NCI-H460 (cell line): Measurements from ENCODE around the gene AIRE. TPM values are rescaled to one million over a fixed set of nuclear protein-coding genes. Genes with fewer than 3 reads are reported as not detected.
"Not testable (repeated sequence)": the region's sequence is repeated elsewhere in the genome, so short reads cannot be mapped to it uniquely, and the experiment has no call there.

Experiments
- DNase-seq: peaks from one replicate; pipeline ENCODE4 v3.0.0-alpha.2; 2016; ENCODE audit warnings: low read depth; ENCODE audit errors: extremely low read depth
- polyA plus RNA-seq: library from polyadenylated mRNA; depleted of rRNA; stranded (reverse); fragments of >200 nt; gene quantifications from 2 replicates; pipeline ENCODE4 v1.2.3, GENCODE V29; 2014; cell fraction: nucleus; rRNA removed
- total RNA-seq: library from RNA; depleted of rRNA; stranded (reverse); fragments of >200 nt; shearing (Covaris generic); gene quantifications from 2 replicates; pipeline ENCODE4 v1.2.3, GENCODE V29; 2014; rRNA removed

The AIRE gene
- not detected in 2 replicates for total RNA-seq
- not detected in 2 replicates for polyA plus RNA-seq

- DNase-seq, result no peak
These were observed at the start of gene AIRE for GRCh38 chr21:44285138-44285992. Gene AIRE (plus strand): TSS chr21:44285876. CDS start chr21:44286007, 131 bp downstream.

- DNase-seq, result not testable (repeated sequence)
These were observed 45.3 kb upstream of the AIRE start for GRCh38 chr21:44240353-44240752.

- not testable (repeated sequence) for DNase-seq
These were observed 44.8 kb upstream of the AIRE start, which contains the start of gene ICOSLG for GRCh38 chr21:44240842-44241241. Gene ICOSLG (minus strand): TSS chr21:44240943. CDS start chr21:44240817, 126 bp downstream.

GRCh38 chr21:44241281-44241680 lies 44.4 kb upstream of the AIRE start:
- not testable (repeated sequence) for DNase-seq

- not testable (repeated sequence) for DNase-seq
These were observed 41.7 kb upstream of the AIRE start for GRCh38 chr21:44243980-44244379.

- not testable (repeated sequence) for DNase-seq
These were observed 37.8 kb upstream of the AIRE start for GRCh38 chr21:44247904-44248303.

- DNase-seq, result not testable (repeated sequence)
These were observed 36.3 kb upstream of the AIRE start for GRCh38 chr21:44249204-44250037.

GRCh38 chr21:44253832-44254710 lies 31.6 kb upstream of the AIRE start:
- no peak for DNase-seq

- DNase-seq, result no peak
These were observed 30.1 kb upstream of the AIRE start for GRCh38 chr21:44255511-44255981.

GRCh38 chr21:44258056-44258725 lies 27.5 kb upstream of the AIRE start:
- DNase-seq, result no peak

GRCh38 chr21:44259082-44259705 lies 26.5 kb upstream of the AIRE start:
- no peak for DNase-seq

GRCh38 chr21:44260066-44260465 lies 25.6 kb upstream of the AIRE start:
- no peak for DNase-seq

- DNase-seq, result no peak
These were observed 24.7 kb upstream of the AIRE start for GRCh38 chr21:44260791-44261631.

- DNase-seq, result no peak
These were observed 23.9 kb upstream of the AIRE start, which contains the start of gene DNMT3L for GRCh38 chr21:44261675-44262295. Gene DNMT3L (minus strand): TSS chr21:44261897. CDS start chr21:44261259, 638 bp downstream.

- no peak for DNase-seq
These were observed 23.2 kb upstream of the AIRE start for GRCh38 chr21:44262338-44263056.

GRCh38 chr21:44263221-44263760 lies 22.4 kb upstream of the AIRE start:
- no peak for DNase-seq

GRCh38 chr21:44263768-44264167 lies 21.9 kb upstream of the AIRE start:
- no peak for DNase-seq
